Hematopoietic multipotent progenitor cell treated with erythropoietin and hydrocortisone succinate and interleukin-3 and kit ligand, for 4 days (in vitro differentiated cells): Measurements from ENCODE around the gene RHOV.
A peak's percentile ranks its signal among the peaks of the same experiment; 100 is the strongest.

Experiments used
- DNase-seq: peaks from one replicate; pipeline ENCODE4 v3.0.0-alpha.2; 2015

Gene RHOV, protein sequence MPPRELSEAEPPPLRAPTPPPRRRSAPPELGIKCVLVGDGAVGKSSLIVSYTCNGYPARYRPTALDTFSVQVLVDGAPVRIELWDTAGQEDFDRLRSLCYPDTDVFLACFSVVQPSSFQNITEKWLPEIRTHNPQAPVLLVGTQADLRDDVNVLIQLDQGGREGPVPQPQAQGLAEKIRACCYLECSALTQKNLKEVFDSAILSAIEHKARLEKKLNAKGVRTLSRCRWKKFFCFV

DNA sequence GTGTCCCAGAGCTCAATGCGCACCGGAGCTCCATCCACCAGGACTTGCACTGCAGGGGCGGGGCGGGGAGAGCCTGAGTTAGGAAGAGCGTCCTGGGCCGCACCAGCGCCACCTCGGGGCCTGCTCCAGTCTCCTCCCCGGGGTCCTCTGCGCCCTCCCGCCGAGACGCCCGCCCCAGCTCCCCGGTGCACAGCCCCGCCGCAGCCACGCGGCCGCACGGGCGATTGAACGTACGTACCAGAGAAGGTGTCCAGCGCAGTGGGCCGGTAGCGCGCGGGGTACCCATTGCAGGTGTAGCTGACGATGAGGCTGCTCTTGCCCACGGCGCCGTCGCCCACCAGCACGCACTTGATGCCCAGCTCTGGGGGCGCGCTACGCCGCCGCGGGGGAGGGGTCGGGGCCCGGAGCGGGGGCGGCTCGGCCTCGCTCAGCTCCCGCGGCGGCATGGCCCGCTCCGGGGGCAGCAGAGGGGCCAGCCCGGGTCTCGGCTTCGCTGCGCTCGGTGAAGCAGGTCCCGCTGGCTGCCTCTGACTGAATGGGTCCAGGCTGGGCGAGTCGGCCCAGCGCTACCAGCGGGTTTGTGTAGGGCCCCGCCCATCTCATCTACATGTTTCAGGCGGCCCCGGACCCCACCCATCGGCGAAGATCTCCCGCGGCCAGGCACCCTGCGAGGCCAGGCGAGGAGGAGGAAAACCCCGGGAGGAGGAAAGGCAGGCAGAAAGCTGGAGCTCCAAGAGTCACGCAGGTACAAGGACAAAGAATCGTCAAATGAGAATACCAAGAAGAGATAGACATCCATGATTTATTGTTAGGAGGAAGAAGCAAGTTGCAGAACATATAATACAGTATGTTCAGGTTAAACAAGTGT is at the start of gene RHOV:
TSS of gene RHOV (minus strand) at position 541 of the 868 bp plus-strand sequence. CDS start at position 446, 95 bp downstream.
- peak; percentile 81 for DNase-seq

DNA sequence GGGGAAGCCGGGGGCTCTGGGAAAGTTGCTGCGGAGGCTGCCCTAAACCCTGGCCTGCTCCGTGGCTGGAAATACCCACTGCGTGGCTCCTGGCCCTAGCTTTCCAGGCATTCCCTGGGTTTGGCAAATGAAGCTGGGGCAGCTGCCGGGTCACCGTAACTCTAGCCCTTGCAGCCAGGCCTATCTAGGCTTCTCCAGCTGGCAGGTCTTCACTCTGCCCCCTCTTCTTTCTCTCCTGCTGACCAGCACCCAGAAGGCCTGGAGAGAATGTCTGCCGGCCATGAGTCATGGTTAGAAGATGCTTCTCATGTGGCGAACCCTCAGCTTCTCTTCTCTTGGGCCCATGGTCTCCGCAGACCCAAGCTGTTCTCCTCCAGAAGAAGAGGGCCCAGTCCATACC is 49.5 kb upstream of the RHOV start:
- DNase-seq: no peak

DNA sequence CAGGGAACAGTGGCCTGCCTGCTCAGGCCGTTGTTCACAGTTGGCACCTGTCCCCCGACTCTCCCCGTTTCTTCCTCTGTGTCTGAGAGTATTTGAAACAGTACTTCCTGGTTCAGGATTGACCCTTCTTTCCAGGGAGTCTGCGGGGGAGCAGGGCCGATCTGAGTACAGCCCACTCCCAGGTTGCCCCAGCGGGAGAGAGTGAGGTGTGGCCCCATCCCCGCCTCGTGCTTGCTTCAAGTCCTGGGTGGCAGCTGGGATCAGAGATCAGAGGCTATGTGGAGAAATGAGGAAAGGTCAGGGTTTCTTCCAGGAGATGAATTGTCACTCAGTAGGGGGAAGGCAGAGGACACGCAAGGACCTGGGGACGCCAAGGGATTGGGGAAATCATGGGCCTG is 48.6 kb upstream of the RHOV start:
- DNase-seq: no peak

DNA sequence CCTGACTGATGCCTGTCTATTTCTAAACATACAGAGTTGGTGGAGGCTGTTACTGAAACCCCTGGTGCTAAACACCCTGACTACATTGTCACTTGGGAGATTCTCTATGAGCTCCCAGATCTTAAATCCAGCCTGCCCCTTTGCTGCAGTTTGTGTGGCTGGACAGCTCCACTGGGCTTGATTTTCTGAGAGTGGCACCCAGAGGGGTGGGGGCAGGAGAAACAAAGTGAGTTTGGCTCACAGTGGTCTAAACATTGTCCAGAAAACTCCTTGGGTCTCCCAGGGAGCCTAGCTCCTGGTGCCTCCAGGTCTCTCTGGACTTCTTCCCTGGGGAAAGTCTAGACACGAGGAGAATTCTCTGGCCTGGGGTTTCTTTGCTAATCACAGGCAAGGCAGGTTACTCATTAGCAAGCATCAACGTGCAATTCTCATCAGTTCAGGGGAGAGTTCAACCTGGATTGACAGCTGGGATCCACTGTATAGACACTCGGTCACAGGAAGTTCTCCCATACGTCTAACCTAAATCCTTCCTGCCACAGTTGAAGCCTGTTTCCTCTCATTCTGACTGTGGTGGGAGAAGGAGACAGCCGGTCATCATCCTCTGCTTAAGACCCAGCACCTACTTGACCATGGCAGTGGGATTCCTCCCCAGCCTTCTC is 48.0 kb upstream of the RHOV start:
- DNase-seq: no peak

DNA sequence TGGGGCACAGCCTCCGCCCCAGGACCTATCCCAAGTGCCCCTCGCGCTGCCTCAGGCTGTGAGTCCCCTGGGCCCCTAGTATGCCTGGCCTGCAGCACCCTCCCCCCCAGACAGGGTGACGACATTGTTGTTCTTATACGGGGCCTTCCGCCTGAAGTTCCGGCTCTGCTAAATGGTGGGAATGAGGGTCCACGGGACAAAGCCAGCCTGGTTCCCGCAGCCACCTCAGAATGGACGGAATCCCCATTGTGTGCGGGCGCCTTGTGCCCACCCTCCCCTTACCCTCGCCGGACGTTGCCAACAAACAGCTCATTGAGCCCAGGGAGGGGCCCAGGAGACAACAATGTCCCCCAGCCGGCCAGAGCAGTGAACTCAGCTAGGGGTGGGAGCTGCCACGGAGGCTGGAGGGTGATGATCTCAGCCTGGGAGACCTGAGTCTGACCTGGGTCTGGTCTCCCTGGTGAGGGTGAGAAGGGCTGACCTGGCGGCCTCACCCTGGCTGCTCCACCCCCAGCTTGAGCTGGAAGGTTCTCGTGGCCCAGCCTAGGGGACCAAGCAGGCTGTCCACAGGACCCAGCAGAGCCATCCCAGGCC is 44.9 kb upstream of the RHOV start:
- no peak for DNase-seq

DNA sequence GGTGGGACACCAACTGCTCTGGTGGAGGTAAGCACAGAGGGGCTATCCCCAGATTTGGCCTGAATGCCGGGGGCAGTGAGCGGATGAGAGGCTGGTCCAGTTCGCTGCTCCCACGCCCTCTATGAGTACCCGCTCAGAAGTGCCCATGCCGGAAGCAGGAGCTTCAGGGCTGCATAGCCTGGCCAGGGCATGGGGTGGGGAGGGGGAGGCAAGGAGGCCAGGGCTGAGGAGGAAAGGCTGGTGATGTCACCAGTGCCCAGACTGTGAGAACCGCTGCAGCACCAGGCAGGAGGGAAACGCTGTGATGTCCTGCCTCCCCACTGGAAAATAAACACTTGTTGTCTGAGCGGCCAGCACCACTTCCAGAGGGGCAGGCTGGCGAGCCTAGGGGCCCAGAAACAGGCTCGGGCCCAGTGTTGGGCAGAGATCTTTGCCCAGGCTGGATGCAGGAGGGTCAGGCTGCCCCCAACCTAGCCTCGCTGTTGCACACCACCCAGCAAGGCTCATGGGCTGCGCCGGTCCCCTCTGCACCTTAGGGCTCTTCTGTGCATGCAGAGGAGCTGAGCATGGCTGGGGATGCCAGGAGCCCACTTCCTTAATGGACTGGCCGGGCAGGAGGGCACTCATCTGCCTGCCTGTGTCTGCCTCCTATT is 44.2 kb upstream of the RHOV start:
- no peak for DNase-seq

DNA sequence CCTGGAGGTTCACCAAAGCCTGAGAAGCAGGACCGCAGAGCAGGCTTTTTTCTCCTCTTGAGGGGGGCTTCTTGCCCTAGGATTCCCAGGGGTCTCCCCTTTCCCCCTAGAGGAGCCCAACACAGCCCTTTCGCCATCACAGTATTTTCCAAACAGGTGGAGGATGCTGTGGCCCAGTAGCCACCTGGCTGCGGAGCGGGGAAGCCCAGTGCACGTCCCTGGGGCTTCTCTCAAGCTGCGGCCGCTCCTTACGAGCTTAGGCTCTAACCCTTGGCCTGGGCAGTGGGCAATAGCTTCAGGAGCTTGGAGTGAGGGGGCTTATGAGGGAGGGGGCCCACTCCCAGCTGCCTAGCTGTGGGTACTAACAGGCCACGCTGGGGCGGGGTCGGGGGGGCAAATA is 43.6 kb upstream of the RHOV start:
- DNase-seq: no peak

DNA sequence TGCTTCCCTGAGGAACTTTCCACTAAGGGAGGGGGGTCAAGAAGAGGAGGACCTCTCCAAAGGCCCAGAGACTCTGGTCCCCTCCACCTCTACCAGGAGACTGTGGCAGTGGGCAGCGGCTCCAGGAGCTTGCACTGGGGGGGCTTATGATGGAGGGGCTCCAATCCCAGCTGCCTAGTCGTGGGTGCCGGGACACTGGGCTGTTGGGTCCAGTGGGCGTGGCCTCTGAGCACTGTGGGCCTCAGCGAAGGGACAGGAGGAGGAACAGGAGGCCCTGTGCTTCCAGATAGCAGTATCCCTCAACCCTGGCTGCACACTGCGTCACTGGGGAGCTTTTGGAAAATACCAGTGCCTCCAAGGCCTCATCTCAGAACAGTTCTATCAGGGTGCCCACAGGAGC is 41.6 kb upstream of the RHOV start:
- DNase-seq: no peak

DNA sequence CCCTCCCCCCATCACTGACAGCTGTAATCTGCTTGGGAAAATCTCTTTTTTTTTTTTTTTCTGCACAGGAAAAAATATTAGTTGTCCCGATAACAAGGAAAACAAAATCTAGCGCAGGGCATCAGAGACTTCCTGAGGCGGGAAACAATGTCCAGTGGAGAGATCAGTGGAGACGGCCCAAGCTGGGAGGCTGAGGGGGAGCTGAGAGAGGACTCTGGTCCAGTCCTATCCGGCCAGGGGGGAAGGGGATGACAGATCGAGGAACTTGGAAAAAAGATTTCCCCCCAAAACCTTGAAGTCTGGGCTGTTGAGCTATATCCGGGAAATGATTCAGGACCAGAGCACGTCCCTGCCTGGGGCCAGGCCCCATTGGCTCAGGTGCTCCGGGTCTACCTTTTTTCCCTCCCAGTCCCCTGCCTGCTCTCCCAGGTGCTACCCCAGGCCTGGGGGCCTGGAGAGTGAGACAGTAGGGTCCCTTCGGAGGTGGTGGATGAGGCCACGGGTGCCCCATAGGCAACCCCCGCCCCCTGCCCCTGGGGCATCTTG is 41.2 kb upstream of the RHOV start:
- no peak for DNase-seq

DNA sequence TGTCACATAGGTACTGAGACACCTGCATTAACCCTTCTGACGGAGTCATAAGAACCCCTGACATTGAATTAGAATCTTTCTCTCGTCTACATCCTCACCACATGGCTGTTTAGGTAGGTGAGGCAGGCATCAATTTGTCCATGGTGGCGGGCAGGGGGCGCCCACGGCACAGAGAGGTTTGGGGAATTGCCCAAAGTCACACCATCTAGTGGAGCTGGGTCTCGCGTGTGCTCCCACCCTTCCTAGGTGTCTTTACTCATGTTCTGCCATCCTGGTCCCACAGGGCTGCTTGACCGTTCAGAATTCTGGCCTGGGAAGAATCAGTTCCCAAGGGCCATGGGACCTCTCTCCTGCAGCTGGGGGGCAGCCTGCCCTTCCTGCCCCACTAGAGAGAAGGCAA is 40.5 kb upstream of the RHOV start:
- DNase-seq: no peak

DNA sequence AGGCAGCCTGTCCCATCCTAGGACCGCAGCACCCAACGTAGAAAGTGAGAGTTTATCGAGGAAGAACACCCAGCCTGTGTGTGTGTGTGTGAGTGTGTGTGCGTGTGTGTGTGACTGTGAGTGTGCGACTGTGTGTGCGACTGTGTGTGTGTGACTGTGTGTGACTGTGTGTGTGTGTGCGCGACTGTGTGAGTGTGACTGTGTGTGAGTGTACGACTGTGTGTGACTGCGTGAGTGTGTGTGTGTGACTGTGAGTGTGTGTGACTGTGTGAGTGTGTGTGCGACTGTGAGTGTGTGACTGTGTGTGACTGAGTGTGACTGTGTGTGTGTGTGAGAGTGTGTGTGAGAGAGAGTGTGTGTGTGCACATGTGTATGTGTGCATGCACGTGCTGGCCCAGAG is 40.0 kb upstream of the RHOV start:
- no peak for DNase-seq

DNA sequence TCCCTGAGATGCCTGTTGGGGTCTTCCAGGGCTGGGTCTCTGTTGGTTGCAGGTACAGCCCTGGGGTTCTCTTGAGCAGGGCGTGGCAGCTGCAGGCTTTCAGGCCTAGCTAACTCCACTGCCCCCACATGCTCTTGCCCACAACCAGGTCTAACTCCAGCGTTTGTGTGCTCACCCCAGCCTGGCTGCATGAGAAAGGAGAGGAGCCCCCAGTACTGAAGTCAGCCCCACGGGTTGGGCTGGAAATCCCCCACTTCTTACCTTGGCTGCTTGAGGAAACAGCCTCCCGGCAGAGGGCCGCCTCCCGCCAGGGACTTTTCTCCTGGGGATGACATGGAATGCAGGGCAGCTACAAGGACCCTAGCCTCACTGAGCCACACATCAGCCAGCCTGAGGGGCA is 38.4 kb upstream of the RHOV start:
- no peak for DNase-seq

DNA sequence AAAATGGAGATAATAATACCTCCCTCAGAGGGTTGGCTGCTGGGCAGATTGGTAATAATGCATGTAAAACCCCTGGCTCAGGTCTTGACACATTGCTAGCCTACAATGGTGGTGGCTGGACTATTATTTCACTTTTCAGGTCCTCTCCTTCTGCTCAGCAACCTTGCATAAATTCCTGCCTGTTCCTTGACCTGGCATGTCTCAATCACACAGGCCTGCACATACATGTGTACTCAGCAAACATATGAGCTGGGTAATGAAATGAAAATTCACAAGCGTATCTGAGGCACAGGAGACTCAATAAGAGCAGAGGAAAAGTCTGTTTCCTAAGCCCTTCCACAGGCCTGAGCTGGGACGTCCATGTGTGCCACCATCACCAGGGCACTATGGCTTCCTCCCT is 37.7 kb upstream of the RHOV start:
- no peak for DNase-seq

DNA sequence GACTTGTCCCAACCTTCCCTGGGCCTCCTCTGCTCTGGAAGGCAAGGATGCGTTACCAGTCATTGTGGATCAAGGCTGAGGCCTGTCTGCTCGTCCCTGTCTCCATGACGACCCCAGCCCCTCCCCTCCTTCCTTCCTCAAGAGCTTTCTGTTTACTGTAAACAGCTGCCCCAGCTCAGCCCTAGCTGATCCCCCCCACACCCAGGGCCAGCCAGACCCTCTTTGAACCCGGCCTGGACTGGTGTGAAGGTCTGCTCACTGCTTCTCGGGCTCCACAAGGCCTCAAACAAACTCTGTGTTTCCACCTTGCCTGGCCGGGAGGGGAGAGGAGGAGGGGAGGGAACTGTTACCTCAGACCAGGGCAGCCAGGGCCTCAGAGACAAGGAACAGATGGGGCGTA is 37.1 kb upstream of the RHOV start:
- no peak for DNase-seq

DNA sequence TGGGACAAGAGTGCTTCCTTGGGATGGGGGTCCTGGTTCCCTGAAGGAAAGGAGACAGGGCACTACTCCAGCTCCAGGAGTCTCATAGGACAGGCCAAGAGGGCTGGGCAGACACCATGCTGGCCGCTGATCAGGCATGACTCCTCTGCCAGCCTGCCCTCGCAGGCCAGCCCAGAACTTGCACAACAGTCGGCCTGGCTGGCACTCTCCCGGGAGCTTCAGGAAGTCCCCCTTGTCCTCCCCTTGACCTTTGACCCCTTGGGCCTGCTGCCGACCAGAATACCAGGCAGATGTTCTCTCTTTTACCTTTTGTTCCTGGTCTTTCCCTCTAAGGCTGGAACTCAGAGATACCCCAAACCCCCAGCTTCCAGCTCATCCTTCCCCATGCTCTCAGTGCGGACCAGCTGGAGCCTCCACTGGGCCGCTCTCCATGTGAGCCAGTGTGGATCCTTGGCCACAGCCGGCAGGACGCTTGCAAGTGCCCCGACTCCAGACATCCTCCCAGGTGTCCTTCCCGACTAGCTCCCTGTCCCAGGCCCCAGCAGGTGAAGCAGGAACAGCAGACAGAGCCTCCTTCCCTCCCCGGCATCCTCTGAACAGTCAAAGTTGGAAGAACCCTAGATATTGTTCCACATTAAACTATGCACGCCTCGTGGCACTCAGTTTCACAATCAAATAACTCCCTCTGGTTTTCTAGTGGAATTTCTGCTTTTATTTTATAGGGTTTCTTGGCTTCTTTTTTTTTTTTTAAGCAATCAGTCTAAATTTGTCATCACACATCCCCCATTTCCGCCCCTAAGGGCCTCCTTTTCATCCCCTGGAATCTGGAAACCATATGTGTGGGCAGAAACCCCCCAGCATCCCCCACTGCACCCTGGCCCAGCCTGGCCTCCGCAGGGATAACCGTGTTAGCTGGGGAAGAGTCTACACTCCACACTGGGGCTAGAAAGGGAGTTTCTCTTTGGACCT is 35.9 kb upstream of the RHOV start:
- DNase-seq: no peak

DNA sequence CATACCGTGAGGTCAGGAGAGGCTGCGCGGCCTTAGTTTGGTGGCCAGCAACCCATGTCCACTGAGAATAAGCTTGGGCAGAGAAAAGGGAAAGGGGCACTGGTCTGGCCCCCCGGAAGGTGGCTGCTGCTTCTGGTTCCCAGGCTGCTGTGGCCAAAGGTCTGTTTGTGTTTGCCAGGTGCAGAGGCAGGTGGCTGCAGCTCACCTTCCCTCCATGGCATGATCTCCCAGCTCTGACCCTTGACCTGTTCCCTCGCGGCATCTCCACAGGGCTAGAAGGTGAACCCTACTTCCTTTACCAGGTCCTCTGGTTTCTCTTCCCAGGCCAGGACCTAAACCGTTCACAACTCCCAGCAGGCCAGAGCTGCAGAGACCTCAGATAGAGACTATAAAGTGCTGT is 34.1 kb upstream of the RHOV start:
- no peak for DNase-seq

DNA sequence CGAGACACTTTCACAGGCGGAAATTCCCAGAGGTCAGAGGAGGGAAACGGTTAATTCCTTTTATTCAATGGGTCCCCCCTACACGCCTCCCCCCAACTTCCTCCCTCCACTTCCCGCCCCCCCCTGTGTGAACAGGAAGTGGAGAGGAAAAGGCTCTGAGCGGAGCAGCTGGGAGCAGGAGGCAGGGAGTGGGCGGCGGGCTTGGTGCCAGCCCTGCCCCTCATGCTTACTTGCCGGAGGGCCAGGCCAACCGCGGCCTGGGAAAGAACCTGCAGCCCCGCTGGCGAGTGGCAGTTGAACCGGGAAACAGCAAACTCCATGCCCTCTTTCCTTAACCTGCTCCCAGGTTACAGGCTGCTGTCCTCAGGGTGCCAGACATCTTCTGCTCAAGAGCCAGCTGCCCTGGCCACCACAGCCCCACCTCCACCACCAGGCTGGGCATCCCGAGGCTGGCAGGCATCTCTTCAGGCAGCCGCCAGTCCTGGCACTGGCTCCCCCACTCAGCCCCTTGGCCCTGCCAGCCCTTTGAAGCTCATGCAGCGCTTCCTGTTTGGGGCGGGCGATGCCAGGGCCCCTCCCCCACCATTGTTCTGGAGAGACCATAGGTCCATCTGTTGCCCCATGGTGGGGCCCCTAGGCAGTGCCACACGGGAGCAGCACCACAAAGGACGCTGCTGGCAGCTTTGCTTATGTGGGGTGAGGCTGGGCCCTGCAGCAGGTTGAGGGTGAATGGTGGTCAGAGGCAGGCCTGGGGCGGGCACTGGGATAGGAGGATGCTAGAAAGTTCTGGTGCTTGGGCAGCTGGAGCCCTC is 33.2 kb upstream of the RHOV start:
- peak; percentile 69 for DNase-seq

DNA sequence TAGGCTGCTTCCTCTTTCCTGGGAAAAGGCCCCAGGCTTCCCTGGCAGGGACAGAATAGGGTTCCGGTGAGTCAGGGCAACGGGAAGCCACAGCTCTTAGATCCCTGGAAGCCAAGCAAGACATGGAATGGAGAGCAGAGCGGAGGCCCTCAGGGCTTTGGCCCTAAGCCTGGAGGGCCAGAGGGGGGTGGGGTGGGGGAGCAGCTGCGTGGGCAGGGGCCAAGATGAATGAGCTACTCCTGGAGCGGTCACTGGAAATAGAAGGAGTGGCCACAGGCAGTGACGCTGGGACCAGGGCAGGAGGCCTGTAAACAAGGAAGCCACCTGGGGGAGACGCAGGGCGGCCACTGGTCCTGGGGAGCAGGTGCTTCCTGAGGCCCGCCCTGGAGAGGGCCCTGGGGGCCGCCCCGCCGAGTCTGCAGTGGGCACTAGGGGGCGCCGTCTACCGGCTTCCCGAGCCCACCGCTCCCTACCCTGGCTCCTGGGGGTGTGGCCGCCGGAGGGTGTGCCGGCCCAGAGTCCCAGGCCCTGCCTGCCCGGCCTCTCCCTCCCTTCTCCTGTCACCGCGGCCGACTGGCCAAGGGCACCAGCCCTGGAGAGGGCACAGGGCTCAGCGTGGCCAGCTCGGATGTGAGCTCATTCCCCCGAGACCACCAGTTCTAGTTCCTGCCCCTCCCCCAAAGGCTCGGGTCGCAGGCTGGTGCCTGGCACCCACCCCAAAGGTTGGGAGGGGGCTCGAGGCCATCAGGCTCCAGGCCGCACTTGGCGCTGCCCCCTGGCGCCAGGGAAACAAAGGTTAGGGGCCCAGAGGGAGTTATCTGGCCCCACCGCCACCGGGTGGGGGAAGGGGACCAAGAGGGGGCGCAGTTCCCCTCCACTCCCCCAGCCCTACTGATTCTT is 32.3 kb upstream of the RHOV start:
- DNase-seq: peak; percentile 89

DNA sequence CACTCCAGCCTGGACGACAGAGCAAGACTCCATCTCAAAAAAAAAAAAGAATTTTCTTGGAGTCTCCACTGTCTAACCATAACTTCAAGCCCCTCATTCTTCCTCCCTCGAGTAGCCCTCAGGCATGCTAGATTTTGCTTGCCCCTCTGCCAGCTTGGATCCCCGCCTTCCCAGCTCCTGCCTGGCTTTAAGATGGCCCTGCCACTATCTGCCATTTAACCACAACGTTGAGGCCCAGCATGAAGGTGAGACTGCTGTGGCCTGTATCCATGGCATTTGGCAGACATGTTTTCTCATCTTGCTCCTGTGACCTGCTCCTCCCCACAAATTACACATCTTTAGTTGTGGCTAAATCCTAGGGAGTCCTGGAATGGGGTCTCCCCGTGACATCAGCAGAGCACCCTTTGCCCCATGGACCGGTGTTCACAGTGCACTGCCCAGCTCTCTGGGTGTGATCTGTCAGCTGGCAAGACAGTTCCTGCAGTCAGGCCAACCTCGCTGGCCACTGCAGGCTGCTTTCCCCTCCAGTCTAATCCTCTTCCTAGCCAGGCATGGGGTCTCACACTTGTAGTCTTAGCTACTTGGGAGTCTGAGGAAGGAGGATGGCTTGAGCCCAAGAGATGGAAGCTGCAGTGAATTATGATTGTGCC is 30.6 kb upstream of the RHOV start:
- DNase-seq: no peak
